SKM-1 treated with dmso at 0.1 percent for 144 hours (cell line): ENCODE data around the gene LPIN1.

ENCODE experiments used
- DNase-seq: peaks from one replicate; lab custom pipeline; 2025; ENCODE audit not compliant: unreplicated experiment; lab: John Stamatoyannopoulos, UW

The LPIN1 gene, protein sequence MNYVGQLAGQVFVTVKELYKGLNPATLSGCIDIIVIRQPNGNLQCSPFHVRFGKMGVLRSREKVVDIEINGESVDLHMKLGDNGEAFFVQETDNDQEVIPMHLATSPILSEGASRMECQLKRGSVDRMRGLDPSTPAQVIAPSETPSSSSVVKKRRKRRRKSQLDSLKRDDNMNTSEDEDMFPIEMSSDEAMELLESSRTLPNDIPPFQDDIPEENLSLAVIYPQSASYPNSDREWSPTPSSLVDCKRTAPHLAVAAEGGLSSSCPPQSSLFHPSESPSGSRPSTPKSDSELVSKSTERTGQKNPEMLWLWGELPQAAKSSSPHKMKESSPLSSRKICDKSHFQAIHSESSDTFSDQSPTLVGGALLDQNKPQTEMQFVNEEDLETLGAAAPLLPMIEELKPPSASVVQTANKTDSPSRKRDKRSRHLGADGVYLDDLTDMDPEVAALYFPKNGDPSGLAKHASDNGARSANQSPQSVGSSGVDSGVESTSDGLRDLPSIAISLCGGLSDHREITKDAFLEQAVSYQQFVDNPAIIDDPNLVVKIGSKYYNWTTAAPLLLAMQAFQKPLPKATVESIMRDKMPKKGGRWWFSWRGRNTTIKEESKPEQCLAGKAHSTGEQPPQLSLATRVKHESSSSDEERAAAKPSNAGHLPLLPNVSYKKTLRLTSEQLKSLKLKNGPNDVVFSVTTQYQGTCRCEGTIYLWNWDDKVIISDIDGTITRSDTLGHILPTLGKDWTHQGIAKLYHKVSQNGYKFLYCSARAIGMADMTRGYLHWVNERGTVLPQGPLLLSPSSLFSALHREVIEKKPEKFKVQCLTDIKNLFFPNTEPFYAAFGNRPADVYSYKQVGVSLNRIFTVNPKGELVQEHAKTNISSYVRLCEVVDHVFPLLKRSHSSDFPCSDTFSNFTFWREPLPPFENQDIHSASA

DNA sequence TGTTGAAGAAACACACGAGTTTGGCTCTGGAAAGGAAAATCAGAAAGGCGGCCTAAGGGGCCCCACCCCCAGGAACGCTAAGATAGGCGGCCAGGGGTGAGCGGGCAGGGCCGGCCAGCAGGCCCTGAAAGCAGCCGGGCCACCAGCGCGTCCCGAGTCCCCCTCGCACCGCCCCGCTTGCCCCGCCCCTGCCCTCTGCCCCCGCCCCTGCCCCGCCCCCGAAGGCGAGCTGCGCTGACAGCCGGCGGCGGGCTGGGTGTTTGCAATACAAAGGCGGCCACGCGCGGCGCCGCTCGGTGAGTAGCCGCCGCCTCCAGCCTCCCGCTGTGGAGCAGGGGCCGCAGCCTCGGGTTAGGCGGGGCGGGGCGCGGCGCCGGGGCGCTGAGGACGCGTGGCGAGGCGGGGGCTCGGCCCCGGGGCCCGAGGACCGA lies at the start of gene LPIN1:
Gene LPIN1, plus strand, starts transcription at position 257 of the 431 bp plus-strand sequence. CDS start 18,910 bp downstream, outside the sequence.
- peak; percentile 72 for DNase-seq

DNA sequence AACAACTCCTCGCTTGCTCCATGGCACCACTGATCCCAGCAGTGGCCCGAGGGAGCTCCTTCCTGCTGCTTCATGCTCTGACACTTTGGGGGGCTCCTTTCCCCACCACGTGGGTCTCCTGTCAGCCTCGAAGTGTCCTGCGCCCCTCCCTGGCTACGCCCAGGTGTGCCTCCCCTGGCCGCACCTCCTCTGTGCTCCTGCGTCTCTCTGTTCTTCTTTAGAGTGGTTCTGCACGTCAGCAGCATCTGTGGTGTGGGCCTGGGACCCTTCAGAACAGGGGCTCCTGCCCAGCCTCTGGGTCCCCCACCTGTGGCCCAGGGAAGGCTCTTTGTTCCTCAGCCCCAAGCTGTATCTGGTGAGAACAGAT lies 49.7 kb upstream of the LPIN1 start:
- DNase-seq, result no peak

DNA sequence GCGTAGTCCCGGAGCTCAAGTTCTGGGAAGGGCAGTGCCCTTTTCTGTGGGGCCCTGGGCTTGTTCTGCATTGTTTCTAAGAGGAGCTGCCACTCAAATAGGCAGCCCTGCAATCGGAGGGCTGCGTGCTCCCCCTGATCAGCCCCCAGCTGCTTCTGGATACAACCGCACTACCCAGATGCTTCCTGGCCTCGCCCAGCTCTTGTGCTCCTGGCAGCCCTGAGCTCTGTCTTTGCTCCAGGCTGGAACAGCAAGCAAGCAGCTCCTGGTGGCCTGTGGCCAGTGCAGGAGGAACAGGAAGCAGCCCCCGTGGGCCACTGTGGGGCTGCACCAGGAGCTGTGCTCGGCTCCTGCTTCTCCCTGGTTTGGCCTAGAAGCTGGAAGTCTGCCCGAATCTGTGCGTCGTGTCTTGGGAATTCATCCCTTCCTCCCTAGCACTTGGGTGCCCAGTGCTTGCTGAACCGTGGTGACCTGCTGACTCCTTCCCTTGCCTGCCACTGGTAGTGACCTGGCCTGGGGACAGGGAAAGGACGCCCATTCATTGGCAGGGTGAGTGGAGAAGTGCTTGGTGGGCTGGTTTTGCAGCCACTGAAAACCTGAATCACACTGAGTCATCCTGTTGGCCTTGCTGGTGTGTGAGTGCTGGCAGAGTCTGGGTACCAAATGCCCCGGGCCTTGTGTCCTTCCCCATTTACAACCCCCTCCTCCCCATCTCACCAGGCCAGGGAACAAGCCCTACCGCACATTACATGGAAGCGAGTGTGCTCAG lies 49.1 kb upstream of the LPIN1 start:
- no peak for DNase-seq

DNA sequence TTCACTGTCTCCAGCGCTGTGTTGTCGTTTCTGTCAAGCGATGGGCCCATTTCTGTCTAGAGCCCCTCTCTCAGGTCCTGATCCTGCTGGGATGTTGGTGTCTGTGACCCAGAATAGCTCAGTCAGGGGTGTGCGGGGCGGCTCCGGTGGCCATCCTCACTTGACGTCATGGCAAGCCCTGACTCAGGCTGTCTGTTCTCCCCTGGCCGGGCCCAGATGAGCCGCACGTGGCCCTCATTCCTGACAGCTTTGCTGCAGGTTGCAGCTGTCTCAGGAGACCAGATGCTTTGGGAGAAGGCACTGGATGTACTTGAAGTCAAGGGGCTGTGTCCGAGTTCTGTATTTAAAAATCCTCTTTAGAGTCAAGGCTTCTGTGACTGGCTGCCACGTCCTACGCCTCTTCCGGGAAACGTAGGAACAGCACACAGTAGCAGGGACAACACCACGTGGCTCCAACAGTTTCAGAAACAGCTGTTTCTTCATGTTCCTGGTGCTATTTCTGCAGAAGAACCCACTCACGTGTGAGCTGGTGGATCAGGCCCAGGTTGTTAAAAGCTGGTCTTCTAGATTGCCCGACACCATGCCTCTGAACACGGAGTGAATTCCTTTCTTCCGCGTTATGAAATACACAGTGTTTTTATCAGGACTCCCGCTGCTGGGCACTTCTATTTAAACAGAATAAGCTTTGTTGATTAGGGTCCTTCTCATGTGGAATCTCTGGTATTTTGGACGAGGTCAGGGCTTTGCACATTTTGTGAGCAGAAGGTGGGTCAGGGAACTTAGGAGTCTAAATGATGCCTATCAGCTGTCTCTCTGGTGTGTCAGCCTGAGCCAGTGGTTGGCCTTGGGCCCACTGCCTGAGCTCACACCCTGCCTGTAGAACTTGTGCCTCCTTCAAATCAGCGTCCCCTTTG lies 48.2 kb upstream of the LPIN1 start:
- DNase-seq, result no peak

DNA sequence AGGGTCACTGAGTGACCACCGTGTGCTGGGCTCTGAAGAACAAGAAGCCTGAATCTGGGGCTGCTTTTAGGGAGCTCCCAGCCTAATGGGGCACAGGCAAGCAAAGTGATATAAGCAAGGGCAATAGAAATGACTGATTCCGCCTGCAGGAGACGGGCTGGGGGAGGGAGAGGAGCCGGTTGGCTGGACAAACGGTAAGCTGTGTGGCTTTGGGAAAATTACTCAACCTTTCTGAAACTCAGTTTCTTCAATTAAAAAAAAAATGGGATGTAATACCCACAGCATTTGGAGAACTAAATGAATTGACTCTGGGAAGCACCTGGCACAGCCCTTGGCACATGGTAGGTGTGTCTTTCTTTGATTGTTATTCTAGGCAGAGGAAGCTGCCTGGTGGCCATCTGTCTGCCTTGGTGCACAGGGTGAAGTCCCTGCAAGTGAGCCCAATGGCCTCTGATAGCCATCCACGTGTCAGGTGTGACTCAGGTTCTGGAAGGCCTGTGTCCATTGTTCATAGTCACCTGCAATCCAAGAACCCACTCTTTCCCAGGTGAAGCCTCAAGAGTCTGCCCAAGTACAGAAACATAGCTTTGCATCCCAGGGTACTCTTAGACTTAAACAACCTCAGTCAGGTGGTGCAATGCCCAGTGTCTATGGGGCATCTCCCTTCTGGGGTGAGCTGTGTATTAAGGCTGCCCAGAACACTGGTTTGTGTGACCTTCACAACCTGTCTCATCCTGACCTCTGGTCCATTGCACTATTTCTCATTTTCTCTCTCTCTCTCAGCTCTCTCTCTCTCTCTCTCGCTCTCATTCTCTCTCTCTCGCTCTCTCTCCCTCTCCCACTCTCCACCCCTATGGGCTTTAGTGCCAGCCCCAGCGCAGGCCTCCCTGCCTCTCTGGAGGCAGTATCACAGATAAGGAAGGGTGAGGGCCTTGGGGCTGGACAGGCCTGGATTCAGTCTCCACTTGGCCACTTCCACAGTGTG lies 46.5 kb upstream of the LPIN1 start:
- DNase-seq, result no peak

DNA sequence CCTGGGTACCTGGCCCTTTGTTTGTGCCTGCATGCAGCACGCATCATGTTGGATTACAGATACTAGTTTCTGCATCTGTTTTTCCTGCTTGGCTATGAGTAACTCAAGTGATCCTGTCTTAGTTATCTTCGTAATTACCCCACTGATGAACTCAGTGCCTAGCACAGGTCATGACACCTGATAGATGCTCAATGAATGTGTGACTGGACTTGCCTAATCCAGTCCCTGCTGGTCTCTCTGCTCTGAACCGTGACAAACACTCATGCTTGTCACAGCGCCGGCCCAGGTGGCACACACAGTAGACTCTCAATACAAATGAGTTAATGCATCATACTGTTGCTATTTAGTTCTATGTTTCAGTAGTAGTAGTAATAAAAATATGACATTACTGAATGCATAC lies 45.2 kb upstream of the LPIN1 start:
- DNase-seq, result no peak

DNA sequence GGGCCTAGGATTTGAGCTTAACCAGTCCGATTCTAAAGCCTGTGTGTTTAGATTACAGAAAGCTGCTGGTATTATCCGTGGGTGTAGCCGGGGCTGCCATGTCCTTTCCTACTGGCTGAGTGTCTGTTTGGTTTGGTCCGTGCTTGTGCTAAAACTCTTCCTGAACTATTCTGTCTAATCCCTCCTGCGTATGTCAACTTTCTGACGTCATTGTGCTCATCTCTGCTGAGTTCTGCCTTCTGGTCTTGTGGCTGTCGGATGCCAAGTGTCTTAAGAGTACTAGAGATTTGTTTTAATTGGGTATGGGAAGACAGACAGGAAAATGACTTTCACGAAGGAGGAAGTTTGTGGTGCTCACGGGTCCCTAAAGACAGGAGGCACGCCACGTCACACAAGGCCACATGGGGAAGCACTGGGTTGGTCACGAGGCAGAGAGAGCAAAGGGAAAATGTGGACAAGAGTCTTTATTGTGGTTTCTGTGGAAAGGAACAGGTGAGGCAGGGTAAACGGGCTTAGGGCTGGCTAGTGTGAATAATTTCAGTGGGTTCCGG lies 44.6 kb upstream of the LPIN1 start:
- peak; percentile 62 for DNase-seq

DNA sequence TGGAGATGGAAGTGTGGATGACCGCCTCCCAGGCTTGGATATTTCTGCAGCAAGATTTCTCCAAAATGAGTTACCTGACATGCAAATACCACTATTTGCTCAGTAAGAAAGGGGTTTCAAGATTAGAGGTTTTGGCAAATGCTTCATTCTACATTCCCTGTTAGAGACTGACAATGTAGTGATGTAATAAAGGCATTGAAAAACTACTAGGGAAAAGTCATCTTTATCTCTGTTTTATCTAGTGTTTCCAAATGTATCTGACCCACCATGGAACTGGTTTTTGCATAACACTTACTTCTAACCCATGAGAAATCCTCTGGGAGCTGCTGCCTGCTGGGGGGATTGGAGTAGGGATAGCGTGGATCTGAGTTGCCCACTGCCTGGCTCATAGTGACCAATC lies 43.5 kb upstream of the LPIN1 start:
- DNase-seq, result no peak

DNA sequence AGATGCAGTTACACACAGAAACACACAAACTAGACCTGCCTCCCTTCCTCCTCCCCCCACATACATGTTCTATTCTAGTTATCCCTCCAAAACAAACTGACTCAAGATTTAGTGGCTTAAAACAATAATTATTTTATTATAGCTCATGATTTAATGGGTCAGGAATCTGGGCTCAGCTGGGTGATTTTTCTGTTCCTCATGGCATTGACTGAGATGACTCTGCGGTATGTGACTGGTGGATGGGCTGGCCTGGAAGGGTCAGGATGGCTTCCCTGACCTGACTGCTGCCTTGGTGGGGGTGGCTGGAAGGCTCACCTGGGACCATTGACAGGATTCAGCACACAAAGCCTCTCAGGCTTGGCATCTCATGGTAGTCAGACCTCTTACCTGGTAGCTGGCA lies 42.7 kb upstream of the LPIN1 start:
- no peak for DNase-seq

DNA sequence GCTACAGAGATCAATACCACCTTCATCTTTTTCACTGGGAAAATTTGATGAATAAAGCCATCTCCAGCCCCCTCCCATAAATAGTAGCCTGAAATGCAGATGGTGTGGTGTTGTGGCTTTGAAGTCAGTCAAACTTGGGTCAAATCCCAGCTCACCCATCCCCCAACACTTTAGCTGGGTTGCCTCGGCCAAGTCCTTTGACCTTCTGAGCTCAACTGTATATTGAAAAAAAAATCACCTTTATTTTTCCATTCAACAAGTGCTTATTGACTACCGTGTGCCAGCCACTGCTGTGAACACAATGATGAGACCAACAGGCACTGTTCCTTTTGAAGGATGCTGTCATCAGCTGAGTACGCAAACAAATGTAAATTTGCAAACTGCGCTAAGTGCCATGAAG lies 41.4 kb upstream of the LPIN1 start:
- DNase-seq, result no peak

DNA sequence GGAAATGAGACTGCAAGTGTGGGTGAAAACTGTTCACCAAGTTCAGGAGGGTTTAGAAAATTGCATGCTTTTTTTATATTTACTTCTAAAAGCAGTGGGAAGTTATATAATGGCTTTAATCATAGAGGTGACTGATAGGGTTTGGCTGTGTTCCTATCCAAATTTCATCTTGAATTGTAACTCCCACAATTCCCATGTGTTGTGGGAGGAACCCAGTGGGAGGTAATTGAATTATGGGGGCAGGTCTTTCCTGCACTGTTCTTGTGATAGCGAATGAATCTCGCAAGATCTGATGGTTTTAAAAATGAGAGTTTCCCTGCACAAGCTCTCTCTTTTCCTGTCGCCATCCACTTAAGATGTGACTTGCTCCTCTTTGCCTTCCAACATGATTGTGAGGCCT lies 40.7 kb upstream of the LPIN1 start:
- no peak for DNase-seq

DNA sequence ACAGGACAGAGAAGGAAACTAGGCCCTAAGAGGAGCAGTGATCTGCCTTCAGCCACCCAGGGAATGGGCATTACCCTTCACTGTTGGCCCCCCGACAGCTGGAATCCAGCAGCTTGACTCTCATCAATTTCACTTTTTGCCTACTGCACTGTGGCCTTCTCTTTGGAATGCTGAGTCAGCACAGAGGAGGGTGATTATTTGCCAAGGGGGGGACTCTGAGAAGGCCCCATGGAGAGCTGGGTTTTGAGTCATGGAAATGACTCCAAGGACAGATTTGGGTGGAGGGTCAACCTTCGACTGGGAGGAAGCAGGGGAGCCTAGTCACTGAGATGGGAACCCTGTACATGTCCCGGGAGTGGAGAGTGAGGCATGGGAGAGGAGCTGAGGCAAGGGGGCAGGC lies 38.3 kb upstream of the LPIN1 start:
- DNase-seq, result no peak

DNA sequence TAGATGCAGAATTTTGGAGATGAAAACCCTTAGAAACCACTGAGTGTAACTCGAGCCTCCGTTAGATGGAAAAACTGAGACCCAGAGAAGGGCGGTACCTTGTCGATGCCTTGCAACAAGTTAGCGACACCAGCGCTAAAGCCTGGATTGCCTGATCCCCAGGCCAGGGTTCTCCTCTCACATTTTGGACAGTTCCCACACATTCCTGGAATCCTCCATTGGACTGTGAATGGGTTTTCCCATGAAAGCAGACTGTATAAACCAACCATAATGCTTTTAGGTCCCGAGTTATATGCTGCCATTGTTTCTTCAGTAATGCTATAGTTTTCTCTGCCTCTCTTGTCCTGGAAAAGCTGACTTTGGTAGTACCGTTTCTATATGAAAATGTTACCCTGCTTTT lies 37.1 kb upstream of the LPIN1 start:
- DNase-seq, result no peak

DNA sequence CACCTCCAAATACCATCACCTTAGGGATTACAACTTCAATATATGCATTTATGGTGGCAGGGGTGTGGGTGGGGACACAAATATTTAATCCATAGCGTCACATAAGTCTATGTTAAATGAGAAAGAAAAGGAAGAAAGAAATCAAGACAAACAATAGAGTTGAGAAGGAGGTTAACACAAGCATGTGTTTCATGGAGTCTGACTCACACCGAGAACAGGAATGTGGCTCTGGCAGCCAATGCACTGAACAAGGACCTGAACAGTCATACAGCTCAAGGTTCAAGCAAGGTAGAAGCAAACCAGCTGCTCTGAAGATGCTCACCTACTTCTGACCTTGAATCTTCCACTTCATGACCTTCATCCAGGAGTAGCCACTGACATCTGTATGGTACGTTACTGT lies 36.2 kb upstream of the LPIN1 start:
- DNase-seq, result no peak

DNA sequence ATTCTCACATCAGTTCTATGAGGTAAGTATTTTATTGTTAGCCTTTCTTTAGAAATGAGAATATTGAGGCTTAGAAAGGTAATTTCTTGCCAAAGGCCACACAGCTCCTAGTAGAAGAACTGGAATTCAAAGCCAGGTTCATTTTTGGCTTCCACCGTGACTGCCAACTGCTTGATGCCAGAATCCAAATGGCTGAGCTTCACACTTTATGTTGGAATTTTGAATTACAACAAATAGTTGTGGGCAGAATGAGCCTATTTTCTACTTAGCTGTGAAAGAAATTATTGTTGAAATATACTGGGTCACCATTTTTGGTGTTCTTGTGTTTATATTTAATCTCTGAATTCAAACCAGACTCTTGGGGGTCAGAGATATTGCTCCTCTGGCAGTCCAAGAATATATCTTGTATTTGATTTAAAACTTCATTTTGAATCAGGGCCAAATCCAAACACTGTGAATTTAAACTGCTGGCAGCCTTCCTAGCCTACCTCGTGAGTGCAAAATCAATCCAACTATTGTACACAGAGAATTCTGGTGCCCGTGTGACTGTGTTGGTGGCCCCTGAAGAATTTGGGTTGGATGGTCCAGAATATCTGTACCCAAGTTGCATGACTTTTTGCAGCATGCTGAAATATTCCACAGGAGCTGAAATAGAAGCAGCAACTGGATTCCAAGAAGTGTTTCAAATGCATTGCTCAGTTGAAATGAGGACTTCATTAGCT lies 35.6 kb upstream of the LPIN1 start:
- no peak for DNase-seq

DNA sequence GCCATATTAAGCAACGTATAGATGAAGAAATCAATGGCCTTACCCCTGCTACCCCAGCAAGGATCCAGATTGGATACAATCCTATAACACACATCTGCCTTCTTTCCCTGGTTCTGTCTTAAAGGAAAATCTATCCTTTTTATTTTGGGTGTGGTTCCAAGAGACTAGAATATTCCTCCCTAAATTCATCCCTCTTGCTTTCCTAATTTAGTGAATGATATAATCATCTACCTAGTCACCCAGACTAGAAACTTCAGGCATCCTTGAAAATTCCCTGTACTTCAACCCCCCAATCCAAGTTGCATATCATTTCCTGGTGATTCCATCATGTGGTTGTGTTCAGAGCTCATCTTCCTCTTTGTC lies 35.1 kb upstream of the LPIN1 start:
- DNase-seq, result no peak

DNA sequence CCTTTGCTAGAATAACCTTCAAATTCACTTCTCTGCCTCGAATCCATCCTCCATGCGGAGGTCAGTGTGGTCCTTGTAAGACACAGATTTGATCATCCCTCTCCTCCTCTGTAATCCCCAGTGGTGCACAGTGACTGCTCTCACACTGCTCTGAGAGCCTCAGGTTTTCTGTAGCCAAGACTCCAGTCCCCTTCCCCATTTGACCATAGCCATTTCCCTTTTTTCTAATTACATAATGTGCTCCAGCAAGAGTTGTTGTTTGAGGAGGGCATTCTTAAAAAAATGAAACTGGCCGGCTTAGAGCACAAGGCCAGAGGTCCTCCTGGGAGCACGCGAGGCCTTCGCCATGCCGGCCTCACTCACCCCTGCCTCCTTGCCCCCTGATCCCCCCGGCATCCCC lies 34.7 kb upstream of the LPIN1 start:
- DNase-seq, result peak; percentile 57

DNA sequence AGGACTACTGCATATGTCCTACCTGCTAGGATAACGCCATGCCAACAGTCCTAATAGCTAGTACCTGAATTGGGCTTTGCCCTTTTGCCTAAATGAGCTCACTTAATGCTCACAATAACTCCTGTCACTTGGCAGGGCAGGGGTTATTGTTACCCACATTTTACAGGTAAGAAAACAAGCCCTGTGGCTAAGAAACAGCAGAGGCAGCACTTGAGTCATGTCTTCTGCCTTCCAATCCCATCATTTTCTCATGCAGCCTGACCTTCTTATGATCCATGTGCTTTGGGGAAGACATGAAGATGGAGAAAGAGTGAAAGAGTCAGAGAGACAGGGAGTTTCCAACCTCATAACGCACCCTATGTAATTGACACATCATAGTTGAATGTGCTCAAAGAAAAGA lies 33.6 kb upstream of the LPIN1 start:
- no peak for DNase-seq
